Activated CD4-positive, alpha-beta T cell treated with anti-CD3 and anti-CD28 coated beads, Interleukin-2, Interleukin-6, amounts not matched to agents 100 ng/mL and 50 ng/mL, durations not matched to agents 16 hours and 8 hours (primary cell): ENCODE measurements around the gene OSBP2.
A peak's percentile ranks its signal among the peaks of the same experiment; 100 is the strongest.

Experiments
- DNase-seq: peaks from one replicate; pipeline ENCODE4 v3.0.0-alpha.2; 2020

The OSBP2 gene

DNA sequence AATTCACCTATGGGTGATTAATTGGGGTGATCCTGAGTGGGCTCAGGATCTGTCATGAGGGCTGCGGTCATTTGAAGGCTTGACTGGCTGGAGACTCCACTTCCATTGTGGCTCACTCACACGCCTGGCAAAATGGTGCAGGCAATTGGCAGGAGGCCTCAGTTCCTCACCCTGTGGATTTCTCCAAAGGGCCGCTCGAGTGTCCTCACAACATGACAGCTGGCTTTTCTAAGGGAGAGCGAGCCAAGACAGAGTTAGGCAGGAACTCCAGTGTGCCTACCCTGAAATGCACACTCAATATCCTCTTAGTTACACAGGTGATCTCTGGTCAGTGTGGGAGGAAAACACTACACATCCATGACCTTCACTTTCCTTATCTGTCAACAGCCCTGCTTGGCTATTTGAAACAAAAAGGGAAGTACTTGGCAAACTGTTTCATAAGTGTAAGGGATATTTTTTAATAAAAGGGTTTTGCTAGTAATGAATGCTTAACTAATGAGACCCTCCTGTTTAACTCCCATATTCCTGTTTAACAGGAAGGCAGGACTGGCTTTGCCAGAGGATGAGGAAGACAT is 25.7 kb downstream of the OSBP2 start:
- DNase-seq: no peak

DNA sequence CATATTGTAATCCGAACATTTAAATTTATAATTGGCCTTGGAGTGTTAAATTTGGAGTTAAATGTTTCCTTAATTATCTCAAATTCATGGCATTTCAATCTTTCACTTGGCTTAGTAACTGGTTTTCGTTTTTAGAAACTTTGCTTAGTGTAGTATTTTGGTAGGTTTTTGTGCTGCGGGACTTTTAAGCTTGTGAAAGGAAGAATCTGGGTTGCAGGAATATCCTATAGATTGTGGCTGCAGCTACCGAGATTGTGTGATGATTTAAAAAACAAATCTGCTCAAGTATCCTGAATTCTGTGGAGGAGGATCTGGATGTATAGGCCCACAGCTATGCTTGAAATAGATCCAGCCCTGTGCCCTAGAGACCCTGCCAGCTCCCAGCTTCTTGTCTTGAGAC is 27.1 kb downstream of the OSBP2 start:
- no peak for DNase-seq

DNA sequence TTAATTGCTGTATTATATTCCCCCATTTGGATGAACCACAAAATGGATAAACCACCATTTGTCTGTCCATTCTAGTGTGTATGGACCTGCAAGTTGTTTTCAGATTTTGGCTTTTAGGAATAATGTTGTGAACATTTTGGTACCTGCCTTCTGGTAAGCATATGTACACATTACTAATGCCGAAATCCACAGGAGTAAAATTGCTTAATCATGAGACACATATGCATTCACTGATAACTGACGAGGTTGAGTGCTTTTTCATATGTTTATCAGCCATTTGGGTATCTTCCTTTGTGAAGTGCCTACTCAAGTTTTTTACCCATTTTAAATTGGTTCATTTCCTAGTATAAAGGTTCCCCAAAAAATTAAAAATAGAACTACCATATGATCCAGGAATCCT is 34.2 kb downstream of the OSBP2 start:
- no peak for DNase-seq

DNA sequence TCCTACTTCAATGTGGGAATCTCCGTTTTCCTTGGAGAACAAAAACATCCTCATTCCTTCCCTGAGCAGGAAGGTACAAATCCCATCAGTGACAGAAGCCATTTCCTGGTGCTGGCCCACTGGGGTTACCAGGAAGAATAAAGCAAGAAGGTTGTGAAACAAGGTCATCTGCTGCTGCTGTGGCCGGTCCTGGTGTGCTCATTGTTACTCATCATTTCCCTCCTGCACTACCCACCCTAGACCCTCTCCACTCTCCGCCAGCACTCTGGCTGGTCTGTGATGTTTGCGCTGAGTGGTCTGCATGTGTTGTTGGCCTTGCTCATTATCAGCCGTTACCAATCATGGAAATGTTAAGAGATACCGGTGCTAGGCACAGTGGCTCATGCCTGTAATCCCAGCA is 37.0 kb downstream of the OSBP2 start:
- DNase-seq: no peak

DNA sequence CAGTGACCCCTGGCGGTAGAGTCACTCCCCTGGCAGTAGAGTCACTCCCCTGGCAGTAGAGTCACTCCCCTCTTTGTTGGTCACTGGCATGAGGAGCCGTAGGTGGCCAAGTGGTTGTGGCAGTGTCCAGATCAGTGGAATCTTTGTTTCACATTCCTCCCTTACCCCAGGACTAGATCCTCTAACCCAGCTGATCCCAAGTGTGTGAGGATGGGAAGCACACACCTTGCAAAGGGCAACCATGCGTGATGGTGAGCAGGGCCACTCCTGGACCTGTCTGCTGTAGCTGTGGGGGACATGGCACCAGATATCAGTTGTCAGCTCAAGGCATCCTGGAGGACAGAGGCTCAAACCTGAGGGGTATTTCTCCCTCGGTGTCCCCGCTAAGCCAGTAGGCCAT is 37.8 kb downstream of the OSBP2 start:
- no peak for DNase-seq

DNA sequence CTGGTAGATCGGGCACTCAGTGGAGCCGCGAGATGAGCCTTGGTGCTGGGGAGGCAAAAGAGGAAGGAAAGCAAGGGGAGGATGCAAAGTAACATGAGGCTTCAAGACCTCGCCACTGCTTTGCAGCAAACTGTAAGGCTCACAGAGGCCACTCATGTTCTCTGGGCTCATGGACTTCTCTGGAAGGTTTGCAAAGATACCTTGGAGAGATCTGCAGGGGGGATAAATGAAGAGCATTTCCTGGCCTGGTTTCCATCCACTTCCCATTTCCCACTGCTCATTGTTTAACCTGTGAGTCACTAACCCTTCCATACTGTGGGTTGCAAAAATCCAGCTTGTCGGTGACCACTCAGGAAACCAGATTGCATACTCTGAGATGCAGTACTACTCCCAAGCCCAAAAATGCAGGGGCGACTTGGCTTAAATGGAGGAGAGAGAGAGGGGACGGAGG is 38.5 kb downstream of the OSBP2 start:
- DNase-seq: no peak

DNA sequence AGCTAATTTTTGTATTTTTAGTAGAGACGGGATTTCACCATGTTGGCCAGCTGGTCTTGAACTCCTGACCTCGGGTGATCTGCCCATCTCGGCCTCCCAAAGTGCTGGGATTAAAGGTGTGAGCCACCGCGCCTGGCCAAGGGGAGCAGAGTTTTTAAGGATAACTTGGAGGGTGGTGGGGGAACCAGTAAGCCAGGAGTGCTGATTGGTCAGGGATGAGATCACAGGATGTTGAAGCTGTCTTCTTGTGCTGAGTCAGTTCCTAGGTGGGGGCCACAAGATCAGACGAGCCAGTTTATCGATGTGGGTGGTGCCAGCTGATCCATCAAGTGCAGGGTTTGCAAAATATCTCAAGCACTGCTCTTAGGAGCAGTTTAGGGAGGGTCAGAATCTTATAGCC is 45.3 kb downstream of the OSBP2 start:
- DNase-seq: peak; percentile 83

DNA sequence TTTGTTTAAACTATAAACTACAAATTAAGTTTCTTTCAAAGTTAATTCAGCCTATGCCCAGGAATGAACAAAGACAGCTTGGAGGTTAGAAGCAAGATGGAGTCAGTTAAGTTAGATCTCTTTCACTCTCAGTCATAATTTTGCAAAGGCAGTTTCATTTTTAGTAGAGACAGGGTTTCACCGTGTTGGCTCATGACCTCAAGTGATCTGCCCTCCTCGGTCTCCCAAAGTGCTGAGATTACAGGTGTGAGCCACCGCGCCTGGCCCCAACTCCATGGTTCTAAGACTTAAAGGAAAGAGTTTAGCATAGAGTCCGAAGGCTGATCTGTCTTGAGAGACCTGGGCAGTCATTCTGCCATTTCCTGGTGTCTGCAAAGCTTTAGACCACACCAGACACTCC is 45.8 kb downstream of the OSBP2 start:
- peak; percentile 88 for DNase-seq

DNA sequence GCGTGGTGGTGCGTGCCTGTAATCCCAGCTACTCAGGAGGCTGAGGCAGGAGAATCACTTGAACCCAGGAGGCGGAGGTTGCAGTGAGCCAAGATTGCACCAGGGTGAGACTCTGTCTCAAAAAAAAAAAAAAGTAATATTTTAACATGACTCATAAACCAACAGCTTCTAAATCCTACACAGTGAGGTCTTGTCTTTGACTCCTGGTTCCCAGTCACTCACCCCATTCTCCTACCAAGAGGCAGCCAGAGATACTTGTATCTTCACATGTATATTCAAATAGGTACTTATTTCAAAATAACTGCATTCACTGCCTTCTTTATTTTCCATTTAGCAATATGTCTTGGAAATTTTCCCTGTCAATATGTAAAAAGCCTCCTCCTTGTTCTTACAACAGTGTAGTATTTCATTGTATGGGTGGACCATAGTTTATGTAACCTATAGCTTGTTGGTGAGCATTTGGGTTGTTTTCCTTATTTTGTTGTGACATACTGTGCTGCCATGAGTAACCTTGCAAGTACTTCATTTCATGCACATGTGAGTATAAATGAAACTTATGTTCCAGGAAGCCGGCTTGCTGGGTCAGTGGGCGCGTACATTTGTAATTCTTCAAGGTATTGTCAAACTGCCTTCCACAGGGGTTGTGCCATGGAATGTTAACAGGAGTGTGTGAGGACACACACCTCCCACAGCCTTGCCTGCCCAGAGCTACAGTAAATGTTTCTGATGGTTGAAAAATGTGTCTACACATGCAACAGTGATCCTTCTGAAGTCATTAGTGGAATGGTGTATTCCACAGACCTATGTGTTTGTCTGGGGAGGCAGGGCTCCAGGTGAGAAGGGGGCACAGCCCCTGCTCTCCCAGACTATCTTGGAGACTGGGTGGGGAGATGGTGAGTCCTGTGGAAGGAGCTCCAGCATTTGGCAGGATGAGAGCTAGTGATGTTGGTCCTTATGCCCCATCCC is 47.9 kb downstream of the OSBP2 start:
- DNase-seq: peak; percentile 85

DNA sequence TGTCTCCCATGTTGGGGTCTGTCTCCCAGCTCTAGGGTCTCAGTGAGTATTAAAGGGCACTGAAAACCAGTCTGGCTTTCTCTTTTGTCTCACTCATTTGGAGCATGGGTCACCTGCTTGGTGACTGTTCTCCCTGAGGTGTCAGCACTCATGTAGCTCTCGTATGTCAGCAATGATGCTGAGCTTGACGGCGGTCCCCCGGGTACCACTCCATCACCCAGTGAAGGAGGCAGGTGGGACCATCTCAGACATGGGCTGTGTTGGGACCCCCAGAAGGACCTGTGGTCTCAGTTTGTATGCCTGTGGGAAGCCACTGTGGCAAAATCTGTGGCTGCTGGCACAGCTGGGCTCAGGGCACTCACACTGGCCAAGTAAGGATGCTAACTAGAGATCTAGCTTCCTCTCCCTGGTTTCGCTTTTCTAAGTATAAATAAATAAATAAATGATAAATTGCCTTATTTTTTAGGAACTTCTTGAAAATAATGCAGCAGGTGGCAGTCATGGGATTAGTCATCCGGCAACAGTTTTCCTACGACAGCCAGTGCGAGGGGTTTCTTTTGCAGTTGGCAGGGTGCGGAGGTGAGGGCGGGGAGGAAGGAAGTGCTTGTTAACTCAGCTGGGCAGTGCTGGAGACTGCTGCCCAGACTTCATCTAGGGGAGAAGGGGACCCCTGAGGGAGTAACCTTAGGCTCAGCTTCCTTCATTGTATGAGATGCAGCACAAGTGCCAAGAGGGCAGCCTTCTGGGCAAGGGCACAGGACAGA is 48.8 kb downstream of the OSBP2 start:
- peak; percentile 74 for DNase-seq

DNA sequence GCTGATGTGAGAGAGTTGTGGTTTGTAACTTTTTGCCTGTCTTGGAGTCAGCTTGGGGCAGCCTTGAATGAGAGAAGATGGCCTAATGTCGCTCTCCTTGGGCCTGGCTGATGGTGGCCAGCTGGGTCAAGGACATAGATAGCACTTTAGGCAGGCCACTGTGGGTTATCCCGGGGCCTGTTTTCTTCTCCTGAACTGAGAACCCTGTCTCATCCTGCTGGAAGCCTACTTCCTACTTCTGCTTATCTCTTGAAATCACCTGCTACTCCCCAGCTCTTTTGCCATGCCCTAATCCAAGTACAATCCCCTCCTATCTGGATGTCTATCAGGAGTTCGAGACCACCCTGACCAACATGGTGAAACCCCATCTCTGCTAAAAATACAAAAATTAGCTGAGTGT is 49.5 kb downstream of the OSBP2 start:
- DNase-seq: peak; percentile 29

DNA sequence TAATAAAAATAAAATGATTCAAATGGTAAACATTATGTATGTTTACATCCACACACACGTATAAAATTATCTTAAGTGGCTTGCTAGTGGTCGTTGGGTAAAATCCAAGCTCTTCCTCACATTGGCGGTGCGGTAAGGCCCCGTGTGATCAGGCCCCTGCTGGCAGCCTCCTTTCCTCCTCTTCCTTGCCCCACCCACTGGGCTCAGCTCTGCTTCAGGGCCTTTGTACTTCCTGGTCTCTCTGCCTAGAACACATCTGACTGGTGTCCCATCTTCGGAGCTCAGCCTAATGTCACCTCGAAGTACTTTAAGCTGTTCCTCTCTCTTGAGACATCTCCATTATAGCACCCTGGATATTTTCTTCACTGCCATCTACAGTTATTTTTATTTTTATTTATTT is 52.8 kb downstream of the OSBP2 start:
- DNase-seq: no peak

DNA sequence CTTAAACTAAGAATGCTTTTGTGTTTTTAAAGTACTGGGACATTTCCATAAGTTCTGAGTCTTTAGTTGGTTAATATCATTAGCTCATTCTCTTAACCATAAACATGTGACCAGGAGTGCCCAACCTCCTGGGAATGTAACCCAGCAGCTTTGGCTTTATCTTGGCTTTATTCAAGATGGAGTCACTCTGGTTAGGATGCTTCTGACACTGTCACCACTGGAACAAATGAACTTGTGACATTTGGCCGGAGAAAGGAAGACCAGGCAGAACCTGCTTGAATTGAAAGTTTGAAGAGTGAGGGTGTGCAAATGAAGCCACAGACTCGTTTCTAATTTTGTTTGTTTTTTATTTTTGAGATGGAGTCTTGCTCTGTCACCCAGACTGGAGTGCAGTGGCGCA is 54.6 kb downstream of the OSBP2 start:
- no peak for DNase-seq

DNA sequence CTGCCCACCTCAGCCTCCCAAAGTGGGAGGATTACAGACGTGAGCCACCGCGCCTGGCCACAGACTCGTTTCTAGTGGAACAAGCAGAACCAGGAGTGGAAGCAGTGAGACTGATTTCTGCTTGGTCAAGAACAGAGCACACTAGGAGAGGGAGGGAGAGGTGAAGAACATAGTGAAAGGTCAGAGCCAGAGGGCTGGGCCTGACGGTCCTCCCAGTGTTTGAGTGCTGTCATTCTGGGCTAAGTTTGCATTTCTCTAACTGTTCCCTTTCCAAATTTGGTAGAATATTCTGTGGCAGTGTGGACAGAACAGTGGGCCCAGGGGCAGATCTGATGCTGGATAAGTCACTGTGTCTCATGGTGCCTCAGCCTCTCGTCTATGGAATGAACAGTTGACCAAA is 55.2 kb downstream of the OSBP2 start:
- DNase-seq: no peak

DNA sequence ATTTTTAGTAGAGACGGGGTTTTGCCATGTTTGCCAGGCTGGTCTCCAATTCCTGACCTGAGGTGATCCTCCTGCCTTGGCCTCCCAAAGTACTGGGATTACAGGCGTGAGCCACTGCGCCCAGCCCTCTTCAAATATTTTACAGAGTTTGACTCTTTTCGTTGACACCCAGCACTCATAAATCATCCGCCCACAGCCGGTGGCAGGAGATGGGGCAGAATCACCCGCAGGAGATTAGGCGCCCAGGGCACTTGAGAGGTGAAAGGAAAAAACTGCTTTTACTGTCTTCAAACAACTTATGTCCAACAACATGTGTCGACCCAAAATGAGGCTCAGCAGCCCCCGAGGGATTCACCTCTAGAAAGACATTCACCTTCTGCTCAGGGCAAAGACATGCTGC is 56.9 kb downstream of the OSBP2 start:
- no peak for DNase-seq

DNA sequence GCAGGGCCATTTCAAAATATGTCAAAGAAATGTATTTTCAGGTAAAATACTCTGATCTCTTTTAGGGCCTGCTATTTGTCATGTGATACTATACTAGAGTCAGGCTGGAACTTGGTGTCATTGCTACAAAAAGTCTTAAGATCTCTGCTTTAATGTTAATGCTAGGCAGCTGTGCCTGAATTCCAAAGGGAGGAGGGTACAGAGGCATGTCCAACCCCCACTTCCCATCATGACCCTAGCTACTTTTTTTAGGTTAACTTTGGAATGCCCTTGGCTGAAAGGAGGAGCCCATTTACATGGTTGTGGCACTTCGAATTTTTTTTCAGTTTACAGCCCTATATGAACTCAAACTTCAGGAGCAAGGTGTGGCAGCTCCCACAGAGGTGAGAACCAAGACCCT is 58.1 kb downstream of the OSBP2 start:
- DNase-seq: no peak

DNA sequence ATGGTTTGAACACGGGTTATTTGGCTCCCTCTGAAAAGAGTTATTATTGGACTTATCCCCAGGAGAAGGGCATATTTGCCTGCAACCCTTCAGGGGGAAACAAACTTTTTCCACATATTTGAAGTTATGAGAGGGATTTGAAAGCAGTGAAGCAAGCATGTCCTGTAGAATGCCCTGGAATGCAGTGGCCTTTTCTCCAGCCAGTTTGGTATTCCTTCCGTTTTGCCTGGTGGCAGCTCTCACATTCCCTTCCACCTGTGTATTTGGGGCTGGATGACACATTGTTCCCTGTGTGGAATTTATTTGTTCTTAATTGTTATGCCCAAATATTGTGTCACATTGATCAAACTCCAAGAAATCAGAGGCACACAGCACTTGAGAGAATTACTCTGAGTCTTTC is 59.0 kb downstream of the OSBP2 start:
- no peak for DNase-seq

DNA sequence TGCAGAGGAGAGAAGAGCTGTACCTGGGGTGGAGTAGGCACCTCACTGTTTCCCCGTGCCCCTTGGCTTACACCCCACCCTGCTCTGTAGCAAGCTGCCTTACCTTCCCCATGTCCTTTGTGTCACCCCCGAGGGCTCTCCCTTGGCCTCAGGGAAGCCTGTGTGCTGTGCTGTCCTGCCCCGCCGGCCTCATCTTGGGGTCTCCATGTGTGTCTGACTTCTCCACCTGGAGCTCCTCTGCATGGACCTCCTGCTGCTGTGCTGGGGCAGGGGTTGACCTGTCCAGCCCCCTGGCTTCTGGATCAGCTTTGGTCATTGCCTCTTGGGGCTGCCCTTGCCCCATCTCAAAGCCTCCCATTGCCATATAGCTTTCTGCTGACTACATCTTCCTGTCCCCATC is 59.8 kb downstream of the OSBP2 start:
- DNase-seq: no peak

DNA sequence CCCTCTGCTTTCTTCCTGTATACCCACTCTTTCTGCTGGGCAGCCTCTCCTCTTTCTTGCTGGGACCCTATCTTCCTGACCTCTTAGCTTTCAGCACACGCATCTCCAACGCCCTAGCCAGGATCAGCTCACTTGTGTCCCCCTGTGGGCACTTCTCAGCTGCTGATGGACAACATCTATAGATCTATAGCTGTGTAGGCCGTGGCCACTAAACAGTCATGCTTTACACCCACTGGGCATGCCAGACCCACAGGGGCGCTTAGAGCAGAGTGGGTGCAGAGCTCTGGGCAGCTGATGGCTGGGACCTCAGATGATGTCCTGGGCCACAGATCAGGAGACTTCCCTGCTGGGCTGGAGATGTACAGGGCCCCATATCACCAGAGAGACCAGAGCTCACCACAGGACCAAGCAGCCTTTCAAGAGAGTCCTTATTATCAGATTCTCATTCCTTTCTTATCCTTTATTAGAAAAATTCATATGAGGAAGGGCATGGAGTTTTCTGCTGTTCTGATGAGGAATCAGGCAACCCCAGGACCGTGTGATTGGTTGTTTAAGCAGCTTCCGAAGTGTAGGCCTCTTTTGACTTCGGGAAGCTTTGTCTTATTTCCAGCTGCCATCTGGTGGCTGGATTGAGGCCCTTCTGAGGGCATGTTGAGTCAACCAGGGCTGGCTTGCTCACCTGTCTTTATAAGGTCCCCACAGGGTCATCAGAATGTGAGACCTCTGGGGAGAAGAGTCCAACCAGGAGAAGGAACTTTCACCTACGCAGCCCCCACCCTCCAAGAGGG is 60.5 kb downstream of the OSBP2 start:
- peak; percentile 77 for DNase-seq

DNA sequence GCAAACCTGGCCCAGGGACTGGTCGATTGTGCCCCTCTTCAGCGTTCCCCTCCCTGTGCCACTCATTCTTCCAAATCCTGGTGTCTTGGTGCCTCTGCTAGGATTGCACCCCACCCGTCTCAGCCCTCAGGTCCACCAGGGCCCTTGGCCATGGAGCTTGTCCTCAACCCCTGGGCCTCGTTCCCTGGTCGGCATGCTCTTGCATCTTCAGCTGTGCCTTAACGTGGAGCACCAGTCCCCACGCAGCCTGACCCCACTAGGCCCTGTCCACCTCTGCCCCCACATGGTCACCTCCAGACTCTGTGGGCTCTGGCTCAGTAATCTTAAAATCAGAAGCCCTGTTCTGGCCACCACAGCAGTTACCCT is 61.1 kb downstream of the OSBP2 start:
- DNase-seq: no peak

DNA sequence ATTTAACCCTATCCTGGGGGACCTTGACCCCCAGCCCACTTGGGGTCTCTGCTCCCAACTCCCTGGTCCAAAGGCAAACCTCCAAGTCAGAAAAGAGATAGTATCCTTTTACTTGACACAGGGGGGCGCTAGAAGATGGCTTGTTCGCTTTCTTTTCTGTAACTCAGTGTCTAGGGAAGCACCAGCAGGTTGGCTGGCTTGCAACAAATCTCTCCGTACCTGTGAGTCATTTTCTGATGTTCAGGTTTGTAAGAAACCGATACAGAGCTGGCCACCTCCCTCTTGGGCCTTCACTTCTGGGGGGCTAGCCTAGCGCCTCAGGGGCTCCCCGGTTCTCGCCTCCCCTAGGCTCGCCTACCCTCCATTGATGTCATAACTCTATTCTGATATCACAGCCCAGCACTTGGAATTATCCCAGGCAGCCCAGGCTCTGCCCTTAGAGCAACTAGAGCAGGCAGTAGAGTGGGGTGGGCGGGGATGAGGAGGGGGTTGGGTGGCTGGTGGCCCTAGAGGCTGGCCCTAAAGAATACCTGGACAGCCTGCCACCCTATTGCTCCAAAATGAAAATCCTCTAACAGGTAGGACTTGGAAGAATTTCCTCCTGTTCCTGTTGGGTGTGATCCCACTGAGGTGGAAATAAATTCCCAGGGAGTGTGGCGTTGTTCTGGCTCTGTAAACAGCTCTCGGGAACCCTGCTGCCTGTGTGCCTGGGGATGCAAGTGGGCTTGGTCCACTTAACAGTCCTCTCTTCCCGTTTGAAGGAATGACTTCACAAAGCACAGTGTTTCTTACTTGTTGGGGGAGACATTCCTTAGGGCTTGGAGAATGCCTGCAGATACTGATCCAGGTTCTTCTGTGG is 69.4 kb downstream of the OSBP2 start:
- DNase-seq: peak; percentile 65

DNA sequence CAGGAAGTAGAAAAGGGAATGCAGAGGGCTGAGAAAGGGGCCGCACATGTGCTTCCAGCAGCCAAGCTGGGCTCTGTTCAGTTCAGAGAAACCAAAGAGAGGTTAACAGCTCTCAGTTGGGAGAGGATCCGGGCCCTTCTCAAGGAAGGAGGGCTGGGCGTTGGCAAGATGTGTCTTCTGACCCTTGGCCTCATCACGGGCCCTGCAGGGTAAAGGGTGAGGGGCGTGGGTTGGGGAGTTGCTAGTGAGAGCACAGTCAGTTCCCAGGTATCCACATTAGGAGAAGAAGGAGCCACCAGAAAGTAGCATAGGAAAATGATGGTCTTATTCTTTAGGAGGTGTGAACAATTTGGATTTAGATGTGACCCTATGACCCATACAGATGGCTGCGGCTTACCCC is 73.0 kb downstream of the OSBP2 start:
- DNase-seq: no peak
